Effector memory CD8-positive, alpha-beta T cell (primary cell): ENCODE results near the gene KANSL3.
"Not testable (repeated sequence)": the region's sequence is repeated elsewhere in the genome, so short reads cannot be mapped to it uniquely, and the experiment has no call there.

Experiments used
- ATAC-seq: fragments of 150-1000 bp; cut with Tn5 transposase; replicated peaks from 2 replicates; pipeline ENCODE4 v1.10.0; 2021; ENCODE audit warnings: mild to moderate bottlenecking, moderate library complexity
- DNase-seq, 3 experiments: peaks; one replicate each; pipeline ENCODE4 v3.0.0; 2021
- H3K27ac Mint-ChIP-seq, 2 donors: one replicate each; pipeline ENCODE4 v1.8.0; 2022; ENCODE audit warnings: mild to moderate bottlenecking in 2 of 2, mixed read lengths in 2 of 2, moderate library complexity in 2 of 2
- H3K27me3 Mint-ChIP-seq, 2 donors: one replicate each; pipeline ENCODE4 v1.8.0; 2022; ENCODE audit warnings: mixed read lengths in 2 of 2
- H3K36me3 Mint-ChIP-seq: one replicate; pipeline ENCODE4 v1.8.0; 2022; ENCODE audit warnings: mild to moderate bottlenecking, moderate library complexity, mixed read lengths; ENCODE audit not compliant: insufficient read depth
- H3K4me1 Mint-ChIP-seq, 2 donors: one replicate each; pipeline ENCODE4 v1.8.0; 2022; ENCODE audit warnings: low read depth in 2 of 2, mixed read lengths in 2 of 2
- H3K4me3 Mint-ChIP-seq, 2 donors: one replicate each; pipeline ENCODE4 v1.8.0; 2022; ENCODE audit warnings: mild to moderate bottlenecking in 2 of 2, mixed read lengths in 2 of 2, moderate library complexity in 2 of 2
- H3K9me3 Mint-ChIP-seq, 2 donors: one replicate each; pipeline ENCODE4 v1.8.0; 2022; ENCODE audit warnings: mixed read lengths in 2 of 2

The KANSL3 gene

GRCh38 chr2:96579422-96579821 lies 58.7 kb downstream of the KANSL3 start:
- no peaks in the 10 kb centered on the region for H3K9me3 Mint-ChIP-seq
- no peaks in the 10 kb centered on the region for H3K27me3 Mint-ChIP-seq
- no peak overlapping the region for H3K4me3 Mint-ChIP-seq
- ATAC-seq, result no peak
- no peaks in the 10 kb centered on the region for H3K4me1 Mint-ChIP-seq
- H3K36me3 Mint-ChIP-seq, result peaks cover under 1% of the 10 kb centered on the region
- no peak overlapping the region for H3K27ac Mint-ChIP-seq
- DNase-seq, result no peak

GRCh38 chr2:96578731-96579130 lies 59.4 kb downstream of the KANSL3 start:
- Mint-ChIP-seq H3K36me3 (no peaks in the 10 kb centered on the region), H3K4me1 (no peaks in the 10 kb centered on the region), H3K27ac (no peak overlapping the region), H3K4me3 (no peak overlapping the region), H3K27me3 (no peaks in the 10 kb centered on the region), H3K9me3 (no peaks in the 10 kb centered on the region)
- ATAC-seq, result no peak
- no peak for DNase-seq

- Mint-ChIP-seq H3K27ac (peak overlapping the region in 1 of 2 donors; percentile 9), H3K9me3 (no peaks in the 10 kb centered on the region), H3K36me3 (no peaks in the 10 kb centered on the region), H3K4me3 (no peak overlapping the region), H3K27me3 (no peaks in the 10 kb centered on the region), H3K4me1 (no peaks in the 10 kb centered on the region)
- no peak for DNase-seq
- ATAC-seq, result no peak
Measured at GRCh38 chr2:96577501-96577900, 60.6 kb downstream of the KANSL3 start.

- DNase-seq (no peak), ATAC-seq (no peak)
- Mint-ChIP-seq H3K27ac (peak overlapping the region in 1 of 2 donors; percentile 25), H3K36me3 (no peaks in the 10 kb centered on the region), H3K27me3 (no peaks in the 10 kb centered on the region), H3K9me3 (no peaks in the 10 kb centered on the region), H3K4me1 (no peaks in the 10 kb centered on the region), H3K4me3 (no peak overlapping the region)
Measured at GRCh38 chr2:96575785-96576456, 62.2 kb downstream of the KANSL3 start.

GRCh38 chr2:96574364-96574763 lies 63.7 kb downstream of the KANSL3 start:
- H3K27me3 Mint-ChIP-seq, result no peaks in the 10 kb centered on the region
- DNase-seq (no peak), ATAC-seq (no peak)
- no peaks in the 10 kb centered on the region for H3K36me3 Mint-ChIP-seq
- H3K27ac Mint-ChIP-seq, result no peak overlapping the region
- no peak overlapping the region for H3K4me3 Mint-ChIP-seq
- H3K4me1 Mint-ChIP-seq, result no peaks in the 10 kb centered on the region
- H3K9me3 Mint-ChIP-seq, result no peaks in the 10 kb centered on the region

- H3K27me3 Mint-ChIP-seq, result no peaks in the 10 kb centered on the region
- no peak overlapping the region for H3K4me3 Mint-ChIP-seq
- no peaks in the 10 kb centered on the region for H3K4me1 Mint-ChIP-seq
- ATAC-seq (no peak), DNase-seq (no peak)
- no peak overlapping the region for H3K27ac Mint-ChIP-seq
- no peaks in the 10 kb centered on the region for H3K9me3 Mint-ChIP-seq
- H3K36me3 Mint-ChIP-seq, result no peaks in the 10 kb centered on the region
Measured at GRCh38 chr2:96568094-96568493, 70.0 kb downstream of the KANSL3 start.

- Mint-ChIP-seq H3K36me3 (no peaks in the 10 kb centered on the region), H3K27me3 (no peaks in the 10 kb centered on the region), H3K9me3 (no peaks in the 10 kb centered on the region), H3K27ac (no peak overlapping the region), H3K4me3 (no peak overlapping the region), H3K4me1 (peaks cover 0 to 2% of the 10 kb centered on the region in 2 donors)
- DNase-seq, result no peak
- ATAC-seq, result no peak
Measured at GRCh38 chr2:96565111-96565510, 73.0 kb downstream of the KANSL3 start.

- ATAC-seq, result no peak
Measured at GRCh38 chr2:96564563-96564962, 73.5 kb downstream of the KANSL3 start.

GRCh38 chr2:96564026-96564425 lies 74.1 kb downstream of the KANSL3 start:
- Mint-ChIP-seq H3K27ac (no peak overlapping the region), H3K36me3 (no peaks in the 10 kb centered on the region), H3K27me3 (no peaks in the 10 kb centered on the region), H3K9me3 (no peaks in the 10 kb centered on the region), H3K4me3 (no peak overlapping the region), H3K4me1 (peaks cover 0 to 2% of the 10 kb centered on the region in 2 donors)
- no peak for ATAC-seq
- DNase-seq, result no peak

More at GRCh38 chr2:96564563-96564962, 73.5 kb downstream of the KANSL3 start:
- no peaks in the 10 kb centered on the region for H3K36me3 Mint-ChIP-seq
- H3K9me3 Mint-ChIP-seq, result no peaks in the 10 kb centered on the region
- DNase-seq, result no peak
- no peak overlapping the region for H3K4me3 Mint-ChIP-seq
- H3K27ac Mint-ChIP-seq, result no peak overlapping the region
- peaks cover 0 to 2% of the 10 kb centered on the region in 2 donors for H3K4me1 Mint-ChIP-seq
- no peaks in the 10 kb centered on the region for H3K27me3 Mint-ChIP-seq

GRCh38 chr2:96558485-96558884 lies 79.6 kb downstream of the KANSL3 start:
- ATAC-seq (no peak), DNase-seq (no peak)
- Mint-ChIP-seq H3K27me3 (no peaks in the 10 kb centered on the region), H3K4me3 (no peak overlapping the region), H3K36me3 (peaks cover 12% of the 10 kb centered on the region), H3K9me3 (no peaks in the 10 kb centered on the region), H3K27ac (no peak overlapping the region), H3K4me1 (peaks cover 5 to 11% of the 10 kb centered on the region in 2 donors)

GRCh38 chr2:96558061-96558460 lies 80.1 kb downstream of the KANSL3 start:
- Mint-ChIP-seq H3K27me3 (no peaks in the 10 kb centered on the region), H3K9me3 (no peaks in the 10 kb centered on the region), H3K27ac (peak overlapping the region in 1 of 2 donors; percentile 22), H3K36me3 (peaks cover 17% of the 10 kb centered on the region), H3K4me1 (peaks cover 5 to 15% of the 10 kb centered on the region in 2 donors), H3K4me3 (no peak overlapping the region)
- ATAC-seq (no peak), DNase-seq (no peak)

GRCh38 chr2:96557421-96557820 lies 80.7 kb downstream of the KANSL3 start:
- H3K9me3 Mint-ChIP-seq, DNase-seq, H3K27me3 Mint-ChIP-seq, ATAC-seq, H3K4me3 Mint-ChIP-seq, H3K27ac Mint-ChIP-seq: not testable (repeated sequence)
- H3K4me1 Mint-ChIP-seq, result peaks cover 5 to 15% of the 10 kb centered on the region in 2 donors
- H3K36me3 Mint-ChIP-seq, result peaks cover 21% of the 10 kb centered on the region

- Mint-ChIP-seq H3K4me3 (no peak overlapping the region), H3K36me3 (peaks cover 28% of the 10 kb centered on the region), H3K9me3 (no peaks in the 10 kb centered on the region), H3K27ac (peak overlapping the region in 1 of 2 donors; percentile 29), H3K4me1 (peaks cover 8 to 15% of the 10 kb centered on the region in 2 donors), H3K27me3 (no peaks in the 10 kb centered on the region)
- DNase-seq, result no peak
- ATAC-seq, result peak; percentile 27
Measured at GRCh38 chr2:96556441-96557330, 81.4 kb downstream of the KANSL3 start.

- no peaks in the 10 kb centered on the region for H3K9me3 Mint-ChIP-seq
- H3K27ac Mint-ChIP-seq, result peak overlapping the region in 1 of 2 donors; percentile 89
- no peak overlapping the region for H3K4me3 Mint-ChIP-seq
- H3K36me3 Mint-ChIP-seq, result peaks cover 43% of the 10 kb centered on the region
- H3K4me1 Mint-ChIP-seq, result peaks cover 8 to 14% of the 10 kb centered on the region in 2 donors
- DNase-seq (no peak), ATAC-seq (no peak)
- H3K27me3 Mint-ChIP-seq, result no peaks in the 10 kb centered on the region
Measured at GRCh38 chr2:96555146-96555610, 82.9 kb downstream of the KANSL3 start.
